ENCODE data around the gene NRXN2. TPM values are rescaled to one million over a fixed set of nuclear protein-coding genes. Genes with fewer than 3 reads are reported as not detected.

Gene NRXN2
- total RNA-seq, 1 experiment from 2014 or later: not detected

- BruUV-seq (replicated peaks): no TSS peak
- CTCF ChIA-PET: interaction anchor here (0.8 to 2.8 kb wide), 5 partner anchors 9 to 325 kb away, joined by 3 to 22 read pairs (median 4); no protein-coding TSS in a partner anchor
- H3K4me3 Mint-ChIP-seq (ENCODE audit: unreplicated experiment): no peak overlapping the region
These were observed 43.2 kb downstream of the NRXN2 start for GRCh38 chr11:64679846-64680245.

GRCh38 chr11:64677441-64678023, 45.5 kb downstream of the NRXN2 start:
- BruUV-seq (replicated peaks): no TSS peak
- Mint-ChIP-seq H3K36me3 (ENCODE audit: insufficient read depth, unreplicated experiment) (no peaks in the 10 kb centered on the region), H3K27me3 (ENCODE audit: insufficient read depth, unreplicated experiment) (peaks cover 84% of the 10 kb centered on the region), H3K4me3 (ENCODE audit: unreplicated experiment) (no peak overlapping the region), H3K27ac (ENCODE audit: low read depth, unreplicated experiment) (no peak overlapping the region), H3K4me1 (ENCODE audit: insufficient read depth, unreplicated experiment) (peaks cover 6% of the 10 kb centered on the region), H3K9me3 (ENCODE audit: unreplicated experiment) (no peaks in the 10 kb centered on the region)
- no peak for DNase-seq (ENCODE audit: unreplicated experiment)
- no peak for TF ChIP-seq CTCF (IDR thresholded peaks at IDR 0.05; ENCODE audit: unreplicated experiment)
- intact Hi-C loops (cut with micrococcal nuclease): no loop called here
- CTCF ChIA-PET: interaction anchor here (1.1 to 2.8 kb wide), 2 partner anchors 11 to 346 kb away, joined by 3 to 22 read pairs; no protein-coding TSS in a partner anchor
- POLR2A ChIA-PET: interaction anchor here (0.7 kb wide), 1 partner anchor 83 kb away, joined by 4 read pairs; no protein-coding TSS in a partner anchor

More at GRCh38 chr11:64679846-64680245, 43.2 kb downstream of the NRXN2 start:
- Mint-ChIP-seq H3K36me3 (ENCODE audit: insufficient read depth, unreplicated experiment) (peaks cover 6% of the 10 kb centered on the region), H3K27ac (ENCODE audit: low read depth, unreplicated experiment) (no peak overlapping the region), H3K27me3 (ENCODE audit: insufficient read depth, unreplicated experiment) (peaks cover 85% of the 10 kb centered on the region), H3K9me3 (ENCODE audit: unreplicated experiment) (no peaks in the 10 kb centered on the region), H3K4me1 (ENCODE audit: insufficient read depth, unreplicated experiment) (peaks cover 16% of the 10 kb centered on the region)
- POLR2A ChIA-PET: interaction anchor here (0.5 to 1.0 kb wide), 2 partner anchors 20 to 1839 kb away, joined by 3 read pairs; no protein-coding TSS in a partner anchor
- TF ChIP-seq CTCF (IDR thresholded peaks at IDR 0.05; ENCODE audit: unreplicated experiment): no peak
- intact Hi-C loops (cut with micrococcal nuclease): no loop called here
- DNase-seq (ENCODE audit: unreplicated experiment): no peak

GRCh38 chr11:64676261-64676615, 46.8 kb downstream of the NRXN2 start:
- peaks cover 6% of the 10 kb centered on the region for H3K4me1 Mint-ChIP-seq (ENCODE audit: insufficient read depth, unreplicated experiment)
- CTCF ChIA-PET: interaction anchor here (0.7 to 3.4 kb wide), 3 partner anchors 12 to 227 kb away, joined by 3 to 18 read pairs (median 18); no protein-coding TSS in a partner anchor

More at GRCh38 chr11:64676261-64676615, 46.8 kb downstream of the NRXN2 start:
- Mint-ChIP-seq H3K4me3 (ENCODE audit: unreplicated experiment) (no peak overlapping the region), H3K27ac (ENCODE audit: low read depth, unreplicated experiment) (no peak overlapping the region), H3K9me3 (ENCODE audit: unreplicated experiment) (no peaks in the 10 kb centered on the region), H3K36me3 (ENCODE audit: insufficient read depth, unreplicated experiment) (no peaks in the 10 kb centered on the region), H3K27me3 (ENCODE audit: insufficient read depth, unreplicated experiment) (peaks cover 89% of the 10 kb centered on the region)
- intact Hi-C loops (cut with micrococcal nuclease): no loop called here
- TF ChIP-seq CTCF (IDR thresholded peaks at IDR 0.05; ENCODE audit: unreplicated experiment): no peak
- BruUV-seq (replicated peaks): no TSS peak
- no peak for DNase-seq (ENCODE audit: unreplicated experiment)
- POLR2A ChIA-PET: no interaction called here

All from MCF 10A (cell line).